GM18502 (cell line): ENCODE results near the gene DTD2.
"Not testable (repeated sequence)": the region's sequence is repeated elsewhere in the genome, so short reads cannot be mapped to it uniquely, and the experiment has no call there.

Experiments
- ATAC-seq: cut with Tn5 transposase; IDR thresholded peaks from one replicate; pipeline ENCODE4 v1.9.1; 2021; ENCODE audit warnings: mild to moderate bottlenecking; ENCODE audit not compliant: unreplicated experiment, poor library complexity

The DTD2 gene

GRCh38 chr14:31456841-31457664 lies at the start of gene DTD2:
Gene DTD2, minus strand, starts transcription at chr14:31457506. Its CDS starts 113 bp downstream, at chr14:31457393.
- peak; percentile 98 for ATAC-seq

DNA sequence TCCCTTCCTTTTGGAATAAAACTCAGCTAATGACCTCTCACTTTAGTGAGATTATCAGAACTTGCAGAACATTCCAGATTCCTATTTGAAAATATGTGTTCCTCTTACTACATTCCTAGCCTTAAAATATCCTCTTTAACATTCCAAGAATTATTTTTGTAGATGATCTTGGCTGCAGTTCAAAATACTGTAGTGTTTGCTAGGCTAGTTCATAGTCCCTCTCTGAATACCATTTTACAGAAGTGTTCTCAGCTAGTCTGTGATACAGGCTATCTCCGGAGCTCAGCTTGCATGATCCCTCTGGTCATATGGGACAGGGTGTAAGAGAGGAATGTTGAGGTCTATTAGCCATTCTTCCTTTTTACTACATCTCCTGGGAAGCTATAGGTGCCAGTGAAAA lies 48.1 kb upstream of the DTD2 start:
- no peak for ATAC-seq

- ATAC-seq: no peak
Observed at GRCh38 chr14:31501870-31502269, 44.6 kb upstream of the DTD2 start.

DNA sequence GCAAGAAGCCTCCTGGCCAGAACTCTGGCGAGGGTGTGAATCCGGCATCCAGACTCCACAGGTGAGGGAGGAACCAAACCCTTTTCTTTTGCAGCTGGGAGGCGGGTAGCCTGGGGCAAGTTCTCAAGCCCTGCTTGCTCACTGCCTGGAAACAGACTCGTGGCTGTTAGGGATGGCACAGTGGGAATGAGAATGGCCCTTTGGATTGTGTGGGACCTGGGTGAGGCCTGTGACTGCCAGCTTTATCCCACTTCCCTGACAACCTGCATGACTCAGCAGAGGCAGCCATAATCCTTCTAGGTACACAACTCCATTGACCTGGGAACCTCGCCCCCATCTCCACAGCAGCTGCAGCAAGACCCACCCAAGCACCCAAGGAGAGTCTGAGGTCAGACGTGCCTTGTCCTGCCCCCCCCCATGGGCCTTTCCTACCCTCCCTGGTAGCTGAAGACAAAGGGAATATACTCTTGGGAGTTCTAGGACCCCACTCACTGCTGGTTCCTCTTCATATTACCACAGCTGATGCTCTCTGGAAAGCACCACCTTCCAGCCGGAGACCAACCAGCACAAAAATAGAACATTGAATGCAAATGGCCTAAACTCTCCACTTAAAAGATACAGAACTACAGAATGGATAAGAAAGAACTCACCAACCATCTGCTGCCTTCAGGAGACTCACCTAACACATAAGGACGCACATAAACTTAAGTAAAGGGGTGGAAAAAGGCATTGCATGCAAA lies 35.6 kb upstream of the DTD2 start:
- no peak for ATAC-seq

- ATAC-seq: peak; percentile 77
Observed at GRCh38 chr14:31489691-31490090, 32.4 kb upstream of the DTD2 start.

- ATAC-seq: no peak
Observed at GRCh38 chr14:31487886-31488285, 30.6 kb upstream of the DTD2 start, which contains the start of gene GPR33. Gene GPR33, minus strand, starts transcription at chr14:31488039. Its CDS starts 4,074 bp downstream, at chr14:31483965.

DNA sequence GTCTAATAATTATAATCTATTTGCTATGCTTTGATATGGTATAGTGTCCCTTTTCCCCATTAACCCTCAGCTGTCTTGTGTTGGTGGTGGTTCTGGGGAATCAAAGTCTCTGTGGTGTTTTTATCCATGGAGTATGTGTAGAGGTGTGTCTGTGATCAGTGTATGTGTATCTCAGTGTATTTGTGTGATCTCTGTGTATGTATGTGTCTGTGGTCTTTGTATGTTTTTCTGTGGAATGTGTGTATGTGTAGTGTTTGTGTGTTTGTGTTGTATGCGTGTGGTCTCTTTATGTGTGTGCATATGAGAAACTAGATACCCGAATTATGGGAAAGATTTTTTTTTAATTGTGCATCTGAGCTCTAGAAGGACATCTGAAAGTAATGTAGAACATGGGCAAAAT lies 29.5 kb upstream of the DTD2 start:
- no peak for ATAC-seq

DNA sequence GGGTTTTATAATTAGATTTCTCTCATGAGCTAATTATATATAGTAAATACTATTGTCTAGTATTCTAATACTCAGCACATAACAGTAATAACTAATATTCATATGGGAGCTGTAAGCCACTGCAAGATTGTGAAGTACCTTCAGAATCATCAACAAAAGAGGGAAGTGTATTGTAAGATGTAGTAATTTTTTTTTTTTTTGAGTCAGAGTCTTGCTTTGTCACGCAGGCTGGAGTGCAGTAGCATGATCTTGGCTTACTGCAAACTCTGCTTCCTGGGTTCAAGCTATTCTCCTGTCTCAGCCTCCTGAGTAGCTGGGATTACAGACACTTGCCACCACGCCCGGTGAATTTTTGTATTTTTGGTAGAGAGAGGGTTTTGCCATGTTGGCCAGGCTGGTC lies 27.4 kb upstream of the DTD2 start:
- no peak for ATAC-seq

- ATAC-seq: no peak
Observed at GRCh38 chr14:31480156-31480555, 22.9 kb upstream of the DTD2 start.

DNA sequence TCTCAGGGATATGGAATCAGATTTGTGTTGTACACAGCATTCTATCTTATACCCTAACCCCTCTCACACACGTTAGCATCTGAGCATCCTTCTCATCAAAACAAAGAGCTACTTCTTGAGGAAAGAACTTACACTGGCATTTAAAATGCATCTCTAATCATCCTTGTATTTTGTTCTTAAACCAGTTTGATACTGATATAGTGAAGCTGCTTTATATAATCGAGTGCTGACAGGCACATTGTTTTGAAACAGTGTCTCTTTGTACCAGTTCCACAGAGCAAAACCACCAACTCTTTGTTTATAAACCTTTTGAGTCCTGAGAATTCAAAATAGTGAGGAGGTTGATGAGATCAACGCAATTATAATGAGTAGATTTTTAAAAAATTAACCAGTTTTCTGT lies 21.7 kb upstream of the DTD2 start:
- no peak for ATAC-seq

GRCh38 chr14:31477248-31477647 lies 19.9 kb upstream of the DTD2 start:
- no peak for ATAC-seq

DNA sequence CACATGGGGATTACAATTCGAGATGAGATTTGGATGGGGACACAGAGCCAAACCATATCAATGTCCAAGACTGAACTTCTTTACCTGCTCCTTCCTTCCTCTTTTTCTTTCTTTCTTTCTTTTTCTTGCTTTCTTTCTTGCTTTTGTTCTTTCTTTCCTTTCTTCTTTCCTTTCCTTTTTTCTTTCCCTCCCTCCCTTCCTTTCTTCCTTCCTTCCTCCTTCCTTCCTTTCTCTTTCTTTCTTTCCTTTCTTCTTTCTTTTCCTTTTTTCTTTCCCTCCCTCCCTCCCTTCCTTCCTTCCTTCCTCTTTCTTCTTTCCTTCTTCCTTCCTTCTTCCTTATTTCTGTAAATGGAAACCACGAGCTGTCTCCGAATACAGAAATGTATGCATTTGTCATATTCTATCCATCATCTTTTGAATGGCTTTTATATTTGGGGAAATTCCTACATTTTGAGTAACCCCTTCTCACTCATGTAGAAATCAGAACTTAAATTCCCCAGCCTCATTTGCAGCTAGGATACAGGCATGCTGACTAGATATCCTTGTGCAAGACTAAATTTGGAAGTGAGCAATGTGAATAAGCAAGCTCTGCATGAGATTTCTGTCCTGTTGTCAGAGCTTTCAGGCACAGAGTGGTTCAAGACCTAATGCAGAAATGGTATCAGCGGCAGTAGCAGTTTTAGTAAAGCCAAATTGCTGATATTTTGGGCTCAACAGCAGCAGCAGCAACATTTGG lies 19.0 kb upstream of the DTD2 start:
- ATAC-seq: no peak

- no peak for ATAC-seq
Observed at GRCh38 chr14:31466554-31466953, 9.2 kb upstream of the DTD2 start.

- no peak for ATAC-seq
Observed at GRCh38 chr14:31465111-31465510, 7.8 kb upstream of the DTD2 start.

- not testable (repeated sequence) for ATAC-seq
Observed at GRCh38 chr14:31462450-31462849, 5.1 kb upstream of the DTD2 start.

GRCh38 chr14:31461545-31461944 lies 4.2 kb upstream of the DTD2 start:
- ATAC-seq: no peak

GRCh38 chr14:31457665-31458659 lies 656 bp upstream of the DTD2 start:
- ATAC-seq: peak; percentile 1

DNA sequence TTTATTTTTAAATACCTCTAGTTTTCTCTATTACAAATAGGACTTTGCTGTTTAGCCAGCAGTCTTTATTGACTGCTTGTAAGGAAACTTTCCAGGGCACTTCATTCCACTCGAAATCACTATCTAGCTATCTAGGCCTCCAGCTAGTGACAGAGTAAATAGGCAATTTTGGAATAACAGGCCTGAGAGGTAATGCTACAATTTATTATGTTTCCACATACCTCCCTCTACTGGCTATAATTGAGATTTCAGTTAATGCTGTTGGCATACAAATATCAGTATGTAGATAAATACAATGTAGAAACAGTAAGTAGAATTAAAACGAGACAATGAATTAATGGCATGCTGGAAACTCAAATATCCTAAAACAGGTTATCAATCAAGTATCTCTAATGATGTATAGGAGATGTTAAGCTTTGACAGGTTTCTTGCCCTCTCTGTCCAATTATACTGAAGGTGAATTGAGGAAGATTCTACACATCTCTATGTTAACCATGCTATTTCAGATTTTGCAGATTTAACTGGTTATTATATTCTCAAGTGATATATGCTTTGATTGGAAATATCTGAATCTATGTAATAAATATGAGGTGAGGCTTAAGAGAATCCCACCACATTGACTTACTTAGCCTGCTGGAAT lies 7.2 kb downstream of the DTD2 start:
- ATAC-seq: peak; percentile 80

DNA sequence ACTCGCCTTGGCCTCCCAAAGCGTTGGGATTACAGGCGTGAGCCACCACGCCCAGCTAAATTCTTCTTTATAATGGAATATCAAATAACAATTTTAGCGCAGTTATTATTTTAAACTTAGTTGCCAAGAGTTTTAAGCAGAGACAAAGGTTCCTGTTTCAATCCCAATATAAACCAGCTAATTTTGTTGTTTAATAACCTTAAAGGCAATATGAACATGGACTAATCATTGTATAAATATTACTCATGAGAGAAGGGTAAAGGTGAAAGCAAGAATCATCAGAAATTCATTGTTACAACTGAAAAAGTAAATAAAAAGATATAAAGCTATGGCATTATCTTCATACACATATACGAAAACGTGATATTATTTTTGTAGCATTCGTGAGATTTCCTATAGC lies 8.2 kb downstream of the DTD2 start:
- ATAC-seq: no peak
